HG03432 (cell line): ENCODE measurements around the gene NFX1.
"Not testable (repeated sequence)": the region's sequence is repeated elsewhere in the genome, so short reads cannot be mapped to it uniquely, and the experiment has no call there.

Experiments
- ATAC-seq: cut with Tn5 transposase; IDR thresholded peaks from one replicate; pipeline ENCODE4 v1.9.1; 2021; ENCODE audit warnings: mild to moderate bottlenecking, moderate library complexity; ENCODE audit not compliant: unreplicated experiment

Gene NFX1

DNA sequence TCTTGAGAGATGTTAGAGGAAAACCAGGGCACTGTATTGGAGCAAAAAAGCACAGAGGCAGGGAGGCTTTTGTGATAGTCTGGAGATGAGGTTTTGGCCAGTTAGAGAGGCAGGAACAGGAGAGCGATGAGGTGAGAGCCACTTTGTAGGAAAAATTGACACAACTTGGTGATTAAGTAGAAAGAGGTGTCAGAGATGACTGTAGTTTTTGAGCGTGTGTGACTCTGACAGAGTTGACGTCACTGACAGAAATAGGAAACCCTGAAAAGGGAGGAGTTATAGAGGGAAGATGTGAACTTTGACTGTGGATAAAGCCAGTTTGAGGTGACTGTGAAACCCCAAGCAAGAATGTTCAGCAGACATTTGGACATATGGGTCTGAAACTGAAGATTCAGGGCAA lies 15.7 kb downstream of the NFX1 start:
- no peak for ATAC-seq

DNA sequence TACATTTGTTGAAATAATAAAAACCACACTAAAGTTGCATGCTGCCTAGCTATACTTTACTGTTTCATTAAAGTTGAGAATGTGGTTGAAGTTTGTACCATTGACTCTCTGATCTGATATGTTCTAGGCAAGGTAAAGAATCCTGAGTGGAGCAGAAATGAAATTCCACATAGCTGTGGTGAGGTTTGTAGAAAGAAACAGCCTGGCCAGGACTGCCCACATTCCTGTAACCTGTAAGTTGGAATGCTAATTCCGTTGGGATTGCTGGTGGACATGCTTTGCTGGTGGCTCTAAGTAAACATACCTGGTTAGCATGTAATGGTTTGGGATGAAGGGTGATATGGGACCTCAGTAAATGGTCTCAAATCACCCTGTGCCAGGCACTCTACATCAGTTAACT lies 16.8 kb downstream of the NFX1 start:
- no peak for ATAC-seq

DNA sequence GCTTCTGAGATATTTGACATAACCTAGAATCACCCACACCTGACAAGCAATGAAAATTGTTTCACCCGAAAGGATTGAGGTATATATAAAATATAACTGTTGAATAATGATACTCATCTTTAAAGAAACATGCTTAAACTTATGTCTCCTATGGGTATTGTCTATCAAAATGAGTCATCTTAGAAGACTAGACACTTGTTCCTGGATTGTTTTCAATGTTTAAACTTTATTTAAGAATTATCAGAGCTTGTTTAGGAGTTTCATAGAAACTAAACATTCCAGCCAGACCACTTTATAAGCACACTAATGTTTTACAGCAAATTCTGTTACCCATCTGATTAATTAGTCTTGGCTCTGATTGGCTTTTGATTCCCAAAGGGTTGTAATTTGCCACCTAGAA lies 19.6 kb downstream of the NFX1 start:
- ATAC-seq, result no peak

GRCh38 chr9:33310748-33311147 lies 20.4 kb downstream of the NFX1 start:
- no peak for ATAC-seq

DNA sequence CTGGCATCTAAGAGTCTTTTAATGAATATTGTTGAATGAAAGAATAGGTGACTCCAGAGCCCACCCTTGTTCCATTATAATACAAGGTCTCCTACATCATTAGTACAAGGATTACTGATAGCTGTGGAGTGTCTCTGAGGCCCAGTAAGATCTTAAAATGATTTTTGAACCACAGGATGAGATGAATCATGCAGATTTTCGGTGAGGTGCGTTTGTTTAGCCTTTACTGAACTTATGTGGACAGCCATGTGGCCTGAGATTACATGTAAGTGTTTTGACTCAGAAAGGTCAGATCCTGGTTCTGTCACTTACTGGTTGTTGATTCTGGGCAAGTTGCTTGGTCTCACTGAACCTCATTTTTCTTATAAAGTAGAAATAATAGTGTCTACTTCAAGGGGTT lies 21.6 kb downstream of the NFX1 start:
- no peak for ATAC-seq

DNA sequence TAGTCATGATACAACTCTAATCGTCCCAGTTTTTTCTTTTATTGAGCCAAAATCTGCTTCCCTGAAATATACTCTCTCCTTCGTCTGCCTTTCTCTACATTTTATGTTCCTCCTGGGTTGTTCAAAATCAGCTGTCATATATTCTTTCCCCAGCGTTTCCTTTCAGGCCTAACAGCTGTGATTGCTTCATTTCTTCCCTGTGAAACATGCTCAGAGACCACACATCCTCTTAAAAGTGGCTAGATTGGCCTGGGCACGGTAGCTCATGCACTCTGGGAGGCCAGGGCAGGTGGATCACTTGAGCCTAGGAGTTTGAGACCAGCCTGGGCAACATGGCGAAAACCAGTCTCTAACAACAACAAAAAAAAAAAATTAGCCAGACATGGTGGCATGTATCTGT lies 25.1 kb downstream of the NFX1 start:
- ATAC-seq, result no peak

GRCh38 chr9:33317136-33317535 lies 26.8 kb downstream of the NFX1 start:
- not testable (repeated sequence) for ATAC-seq

- no peak for ATAC-seq
These were observed 27.9 kb downstream of the NFX1 start for GRCh38 chr9:33318225-33318624.

GRCh38 chr9:33318781-33319180 lies 28.5 kb downstream of the NFX1 start:
- ATAC-seq, result no peak

DNA sequence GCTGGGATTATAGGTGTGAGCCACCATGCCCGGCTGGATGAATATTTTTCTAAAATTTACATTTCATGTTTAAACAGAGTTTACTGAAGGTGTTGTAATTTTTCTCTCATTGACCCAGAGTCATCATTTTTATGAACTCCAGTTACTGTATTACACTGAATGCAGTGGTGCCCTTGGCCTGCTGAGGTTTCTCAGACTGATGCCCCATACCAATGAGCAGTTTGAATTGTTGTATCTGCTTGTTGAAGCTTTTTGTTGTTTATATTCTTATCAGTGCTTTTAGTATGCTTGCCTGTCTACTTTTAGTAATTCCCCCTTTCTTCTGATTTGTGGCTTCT lies 29.9 kb downstream of the NFX1 start:
- ATAC-seq, result no peak

DNA sequence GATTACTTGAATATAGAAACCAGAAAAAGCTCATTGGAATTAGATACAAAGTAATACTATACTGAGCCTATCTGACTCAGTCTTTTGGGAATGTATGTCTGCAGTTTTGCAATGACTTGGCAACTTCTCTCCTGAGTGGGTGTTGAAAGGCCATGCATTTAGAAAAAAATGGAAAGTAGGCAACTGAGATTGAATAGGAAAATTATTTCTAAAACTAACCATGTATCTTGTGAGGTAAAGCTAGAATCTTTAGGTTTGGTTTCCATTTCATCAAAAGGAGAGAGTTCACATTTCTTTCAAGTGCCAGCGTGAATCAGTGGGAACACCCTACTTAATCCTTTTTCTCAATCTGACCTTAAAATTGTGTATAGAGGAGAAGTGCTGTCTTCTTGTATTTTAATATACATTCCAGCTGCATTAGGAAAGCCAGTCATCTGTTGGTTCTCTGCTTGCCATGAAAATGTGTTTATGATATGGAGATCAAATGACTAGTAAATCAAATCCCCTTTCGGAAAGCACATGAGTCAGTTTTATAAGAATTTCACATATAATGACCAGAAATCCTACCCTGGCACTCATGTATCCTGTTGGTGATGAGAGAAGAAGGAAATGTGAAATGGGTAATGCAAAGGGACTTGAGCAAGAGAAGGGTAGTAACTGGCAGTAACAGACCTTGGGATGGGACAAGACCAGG lies 30.4 kb downstream of the NFX1 start:
- ATAC-seq, result no peak

- ATAC-seq, result no peak
These were observed 38.8 kb downstream of the NFX1 start for GRCh38 chr9:33329117-33329563.

GRCh38 chr9:33329979-33330378 lies 39.7 kb downstream of the NFX1 start:
- no peak for ATAC-seq

GRCh38 chr9:33331377-33331891 lies 41.1 kb downstream of the NFX1 start:
- ATAC-seq, result no peak

- ATAC-seq, result no peak
These were observed 41.7 kb downstream of the NFX1 start for GRCh38 chr9:33332011-33332410.

DNA sequence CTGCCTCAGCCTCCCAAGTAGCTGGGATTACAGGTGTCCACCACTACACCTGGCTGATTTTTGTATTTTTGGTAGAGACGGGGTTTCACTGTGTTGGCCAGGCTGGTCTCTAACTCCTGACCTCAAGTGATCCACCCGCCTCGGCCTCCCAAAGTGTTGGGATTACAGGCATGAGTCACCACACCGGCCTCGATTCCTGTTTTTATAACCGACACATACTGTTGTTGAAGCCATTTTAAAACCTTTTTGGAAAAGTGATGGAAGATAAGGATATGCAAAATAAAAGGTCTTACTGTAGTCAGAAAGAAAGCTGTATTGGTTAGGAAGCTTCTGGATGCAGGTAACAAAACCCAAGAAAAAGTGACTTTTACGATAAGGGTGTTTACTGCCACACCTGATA lies 42.6 kb downstream of the NFX1 start:
- ATAC-seq, result not testable (repeated sequence)

DNA sequence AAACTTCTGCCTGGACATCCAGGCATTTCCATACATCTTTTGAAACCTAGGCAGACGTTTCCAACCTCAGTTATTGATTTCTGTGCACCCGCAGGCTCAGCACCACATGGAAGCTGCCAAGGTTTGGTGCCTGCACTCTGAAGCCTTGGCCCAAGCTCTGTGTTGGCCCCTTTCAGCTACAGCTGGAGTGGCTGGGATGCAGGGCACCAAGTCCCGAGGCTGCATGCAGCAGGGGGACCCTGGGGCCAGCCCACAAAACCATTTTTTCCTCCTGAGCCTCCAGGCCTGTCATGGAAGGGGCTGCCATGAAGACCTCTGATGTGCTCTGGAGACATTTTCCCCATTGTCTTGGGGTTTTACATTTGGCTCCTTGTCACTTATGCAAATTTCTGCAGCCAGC lies 49.9 kb downstream of the NFX1 start:
- no peak for ATAC-seq

- ATAC-seq, result no peak
These were observed 50.9 kb downstream of the NFX1 start for GRCh38 chr9:33341182-33341581.

- ATAC-seq, result no peak
These were observed 53.8 kb downstream of the NFX1 start for GRCh38 chr9:33344145-33344544.

DNA sequence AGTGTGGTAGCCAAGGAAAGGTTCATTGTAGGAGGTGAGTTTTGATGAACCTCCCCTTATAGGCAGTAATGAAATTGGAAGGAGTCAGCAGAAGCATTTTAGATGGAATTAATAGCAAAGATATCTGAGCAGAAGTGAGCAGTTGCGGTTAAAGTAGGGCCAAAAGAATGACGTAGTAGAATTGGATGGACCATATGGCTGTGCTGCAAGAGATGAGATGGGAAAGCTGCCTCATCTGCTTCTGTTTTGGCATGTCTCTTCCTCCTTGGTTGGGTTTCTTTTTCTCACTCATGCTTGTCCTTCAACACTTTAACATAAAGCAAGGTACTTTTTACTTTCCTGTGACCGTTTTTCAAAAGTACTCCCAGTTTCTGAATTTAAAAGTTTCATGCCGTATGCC lies 56.2 kb downstream of the NFX1 start:
- ATAC-seq, result no peak

GRCh38 chr9:33348998-33349397 lies 58.7 kb downstream of the NFX1 start:
- ATAC-seq, result no peak

GRCh38 chr9:33349743-33350142 lies 59.4 kb downstream of the NFX1 start:
- ATAC-seq, result no peak

DNA sequence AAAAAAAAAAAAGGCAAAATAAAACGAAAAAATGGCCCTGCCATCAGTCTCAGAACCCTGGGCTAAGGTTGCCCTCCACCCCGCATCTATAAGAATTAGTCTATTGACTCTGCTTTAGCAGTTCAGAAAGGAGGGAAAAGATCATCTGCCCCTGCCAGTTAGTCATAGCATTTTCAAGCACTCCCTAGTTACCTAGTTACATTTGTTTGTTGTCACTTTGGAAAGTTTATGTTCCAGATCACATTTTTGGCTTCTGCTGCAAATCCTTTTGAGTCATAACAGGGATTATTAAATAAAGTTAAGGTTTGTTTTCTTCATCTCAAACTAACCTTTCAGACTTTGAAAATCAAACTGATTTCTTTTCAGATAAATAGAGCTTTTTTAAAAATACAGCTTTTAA lies 60.0 kb downstream of the NFX1 start:
- no peak for ATAC-seq
